Upper lobe of left lung (tissue), 6 donors: ENCODE measurements around the gene GTF2H2C_2.
"Not testable (repeated sequence)": the region's sequence is repeated elsewhere in the genome, so short reads cannot be mapped to it uniquely, and the experiment has no call there.

Experiments
- ATAC-seq, 2 donors: fragments of 200-7000 bp; cut with Tn5 transposase; one replicate each; pipeline ENCODE4 v1.9.1; 2022; ENCODE audit warnings: mild to moderate bottlenecking in 2 of 2, moderate library complexity in 2 of 2; ENCODE audit not compliant: low FRiP score in 2 of 2
- DNase-seq, 2 donors: peaks; one replicate each; pipeline ENCODE4 v3.0.0-alpha.2; 2019 to 2020
- H3K27ac ChIP-seq, 4 donors: fragments of 200-600 bp; sonication (generic); one replicate each; pipeline ENCODE4 v1.5.1; 2016 to 2019
- H3K27me3 ChIP-seq, 4 donors: fragments of 200-600 bp; sonication (generic); one replicate each; pipeline ENCODE4 v1.5.1; 2017 to 2019
- H3K36me3 ChIP-seq, 4 donors: fragments of 200-600 bp; sonication (generic); one replicate each; pipeline ENCODE4 v1.5.1; 2016 to 2019
- H3K4me1 ChIP-seq, 4 donors: fragments of 200-600 bp; sonication (generic); one replicate each; pipeline ENCODE4 v1.5.1; 2018 to 2019
- H3K4me3 ChIP-seq, 4 donors: fragments of 200-600 bp; sonication (generic); one replicate each; pipeline ENCODE4 v1.5.1; 2017 to 2019; ENCODE audit warnings: mild to moderate bottlenecking in 2 of 4, moderate library complexity in 1 of 4
- H3K9me3 ChIP-seq, 4 donors: fragments of 200-600 bp; sonication (generic); one replicate each; pipeline ENCODE4 v1.5.1; 2018 to 2019
- CTCF ChIP-seq, 6 experiments: fragments of 450-650 bp in 4 of 6; fragments of 200-600 bp in 2 of 6; sonication (generic) in 2 of 6; IDR thresholded peaks; one replicate each; pipeline ENCODE4 v1.5.1; 2016 to 2019; ENCODE audit warnings: antibody characterized with exemption in 6 of 6
- POLR2A ChIP-seq, 4 donors: fragments of 450-650 bp; IDR thresholded peaks; one replicate each; pipeline ENCODE4 v1.5.1; 2016 to 2017; ENCODE audit warnings: antibody characterized with exemption in 4 of 4, mild to moderate bottlenecking in 2 of 4
- POLR2AphosphoS5 ChIP-seq, 2 donors: sonication (generic); formaldehyde crosslinking; IDR thresholded peaks; one replicate each; pipeline ENCODE4 v1.5.1; 2017; ENCODE audit warnings: antibody characterized with exemption in 2 of 2
- WGBS, 2 donors: methylation state at CpG; one replicate each; pipeline ENCODE4 v1.1.5; 2017 to 2018; 5-methylcytosine and 5-hydroxymethylcytosine counted together
- donor health status: DM: no; HTN: no; CAD: no; lungs with moderate emphysema.
- donor health status: DM: no; HTN: yes; CAD: no; lungs with severe emphysema.

Gene GTF2H2C_2

GRCh38 chr5:70415117-70415516 lies at the start of gene GTF2H2C_2:
Gene GTF2H2C_2 (plus strand): TSS chr5:70415368.
- peak; percentile 99 for ATAC-seq

GRCh38 chr5:70400984-70401686 lies 14.0 kb upstream of the GTF2H2C_2 start:
- WGBS, 2 donors: 0% methylated on average over 2 of the region's 71 CpGs; no CpG with 5 or more reads in 1 of the 2 donors
- not testable (repeated sequence) for H3K9me3 ChIP-seq, H3K27me3 ChIP-seq, H3K4me1 ChIP-seq, H3K36me3 ChIP-seq
- DNase-seq: peak; percentile 59 to 88
- Histone ChIP-seq H3K27ac (peak overlapping the region; percentile 48 to 85 (median 76)), H3K4me3 (peak overlapping the region; percentile 25 to 51 (median 48))
- peak in 1 of 2 donors; percentile 46 for ATAC-seq
- TF ChIP-seq POLR2A (IDR thresholded peaks at IDR 0.05): peak in 1 of 4 donors; percentile 50
- TF ChIP-seq CTCF (IDR thresholded peaks at IDR 0.05): peak in 4 of 6 experiments; percentile 19 to 58 (median 45)
- peak in 1 of 2 donors; percentile 33 for TF ChIP-seq POLR2AphosphoS5 (IDR thresholded peaks at IDR 0.05)

More at GRCh38 chr5:70415117-70415516, at the start of gene GTF2H2C_2:
- no CpG with 5 or more reads among the region's 39 CpGs for WGBS, 2 donors
- H3K36me3 ChIP-seq, H3K9me3 ChIP-seq, H3K27me3 ChIP-seq, H3K4me3 ChIP-seq, DNase-seq, H3K4me1 ChIP-seq, H3K27ac ChIP-seq: not testable (repeated sequence)

- H3K36me3 ChIP-seq, H3K4me1 ChIP-seq, H3K9me3 ChIP-seq, H3K4me3 ChIP-seq, H3K27ac ChIP-seq, H3K27me3 ChIP-seq, ATAC-seq, DNase-seq: not testable (repeated sequence)
- no CpG with 5 or more reads among the region's 1 CpG for WGBS, 2 donors
Observed at GRCh38 chr5:70421322-70421721, 6.2 kb downstream of the GTF2H2C_2 start.

GRCh38 chr5:70423215-70423614 lies 8.0 kb downstream of the GTF2H2C_2 start:
- not testable (repeated sequence) for H3K27me3 ChIP-seq, H3K27ac ChIP-seq, DNase-seq, H3K4me3 ChIP-seq, ATAC-seq, H3K4me1 ChIP-seq, H3K36me3 ChIP-seq, H3K9me3 ChIP-seq
- WGBS, 2 donors: no CpG with 5 or more reads among the region's 3 CpGs

- H3K9me3 ChIP-seq, H3K4me1 ChIP-seq, H3K27ac ChIP-seq, H3K36me3 ChIP-seq, H3K27me3 ChIP-seq, DNase-seq, H3K4me3 ChIP-seq: not testable (repeated sequence)
- no CpG with 5 or more reads among the region's 2 CpGs for WGBS, 2 donors
- peak in 1 of 2 donors; percentile 61 for ATAC-seq
Observed at GRCh38 chr5:70438518-70438917, 23.4 kb downstream of the GTF2H2C_2 start.

- whole genome bisulfite sequencing, 2 donors: no CpG with 5 or more reads among the region's 1 CpG
- H3K4me3 ChIP-seq, H3K27ac ChIP-seq, ATAC-seq, H3K27me3 ChIP-seq, DNase-seq, H3K9me3 ChIP-seq, H3K4me1 ChIP-seq, H3K36me3 ChIP-seq: not testable (repeated sequence)
Observed at GRCh38 chr5:70449565-70449964, 34.4 kb downstream of the GTF2H2C_2 start.

GRCh38 chr5:70451249-70451984 lies 36.2 kb downstream of the GTF2H2C_2 start:
- no CpG with 5 or more reads among the region's 7 CpGs for WGBS, 2 donors

GRCh38 chr5:70457093-70457492 lies 41.9 kb downstream of the GTF2H2C_2 start:
- not testable (repeated sequence) for H3K36me3 ChIP-seq, H3K27ac ChIP-seq, DNase-seq, H3K4me1 ChIP-seq, H3K27me3 ChIP-seq, H3K4me3 ChIP-seq, H3K9me3 ChIP-seq
- ATAC-seq: peak in 1 of 2 donors; percentile 58
- no CpG with 5 or more reads among the region's 6 CpGs for WGBS, 2 donors

More at GRCh38 chr5:70451249-70451984, 36.2 kb downstream of the GTF2H2C_2 start:
- not testable (repeated sequence) for H3K27me3 ChIP-seq, H3K27ac ChIP-seq, DNase-seq, H3K9me3 ChIP-seq, H3K36me3 ChIP-seq, H3K4me1 ChIP-seq, H3K4me3 ChIP-seq
- peak; percentile 61 to 94 for ATAC-seq

GRCh38 chr5:70459188-70459587 lies 44.0 kb downstream of the GTF2H2C_2 start:
- not testable (repeated sequence) for ATAC-seq, H3K4me1 ChIP-seq, H3K9me3 ChIP-seq, H3K27me3 ChIP-seq, H3K36me3 ChIP-seq, H3K27ac ChIP-seq, H3K4me3 ChIP-seq, DNase-seq
- WGBS, 2 donors: 60 to 95% methylated on average over 4 to 5 of the region's 13 CpGs

GRCh38 chr5:70461984-70462383 lies 46.8 kb downstream of the GTF2H2C_2 start:
- peak in 1 of 2 donors; percentile 36 for ATAC-seq
- H3K4me3 ChIP-seq: not testable (repeated sequence)

GRCh38 chr5:70464019-70464637 lies 49.0 kb downstream of the GTF2H2C_2 start:
- DNase-seq, H3K9me3 ChIP-seq, H3K27ac ChIP-seq, H3K27me3 ChIP-seq, H3K4me3 ChIP-seq, H3K36me3 ChIP-seq, H3K4me1 ChIP-seq: not testable (repeated sequence)
- WGBS, 2 donors: no CpG with 5 or more reads among the region's 5 CpGs
- peak in 1 of 2 donors; percentile 69 for ATAC-seq

More at GRCh38 chr5:70461984-70462383, 46.8 kb downstream of the GTF2H2C_2 start:
- H3K27me3 ChIP-seq, H3K27ac ChIP-seq, H3K4me1 ChIP-seq, DNase-seq, H3K9me3 ChIP-seq, H3K36me3 ChIP-seq: not testable (repeated sequence)
- WGBS, 2 donors: no CpG with 5 or more reads among the region's 6 CpGs
